ENCODE measurements around the gene CDCA5.

CDCA5 gene

GRCh38 chr11:65071907-65072630 lies 11.8 kb downstream of the CDCA5 start:
- DNase-seq (ENCODE audit: low read depth in 3 of 3) = no peak

GRCh38 chr11:65069217-65069616 lies 14.6 kb downstream of the CDCA5 start:
- DNase-seq (ENCODE audit: low read depth in 3 of 3) = no peak

- no peak for DNase-seq (ENCODE audit: low read depth in 3 of 3)
Observed at GRCh38 chr11:65067446-65067845, 16.4 kb downstream of the CDCA5 start.

- no peak for DNase-seq (ENCODE audit: low read depth in 3 of 3)
Observed at GRCh38 chr11:65066805-65067291, 17.0 kb downstream of the CDCA5 start.

GRCh38 chr11:65066315-65066714 lies 17.5 kb downstream of the CDCA5 start:
- DNase-seq (ENCODE audit: low read depth in 3 of 3) = no peak

- DNase-seq (ENCODE audit: low read depth in 3 of 3) = no peak
Observed at GRCh38 chr11:65065851-65066250, 18.0 kb downstream of the CDCA5 start.

GRCh38 chr11:65064847-65065240 lies 19.0 kb downstream of the CDCA5 start:
- DNase-seq (ENCODE audit: low read depth in 3 of 3) = no peak

- no peak for DNase-seq (ENCODE audit: low read depth in 3 of 3)
Observed at GRCh38 chr11:65063532-65063931, 20.3 kb downstream of the CDCA5 start.

- DNase-seq (ENCODE audit: low read depth in 3 of 3) = no peak
Observed at GRCh38 chr11:65060913-65061408, 22.9 kb downstream of the CDCA5 start.

GRCh38 chr11:65059959-65060824 lies 23.6 kb downstream of the CDCA5 start:
- no peak for DNase-seq (ENCODE audit: low read depth in 3 of 3)

GRCh38 chr11:65059523-65059922 lies 24.3 kb downstream of the CDCA5 start:
- DNase-seq (ENCODE audit: low read depth in 3 of 3) = no peak

GRCh38 chr11:65058419-65059054 lies 25.3 kb downstream of the CDCA5 start, which contains the start of gene NAALADL1:
TSS of gene NAALADL1 (minus strand) at chr11:65058553. CDS start at chr11:65058521, 32 bp downstream.
- no peak for DNase-seq (ENCODE audit: low read depth in 3 of 3)

- no peak for DNase-seq (ENCODE audit: low read depth in 3 of 3)
Observed at GRCh38 chr11:65058012-65058411, 25.8 kb downstream of the CDCA5 start.

GRCh38 chr11:65057526-65057925 lies 26.3 kb downstream of the CDCA5 start:
- DNase-seq (ENCODE audit: low read depth in 3 of 3) = no peak

- no peak for DNase-seq (ENCODE audit: low read depth in 3 of 3)
Observed at GRCh38 chr11:65056999-65057398, 26.8 kb downstream of the CDCA5 start.

GRCh38 chr11:65055538-65055937 lies 28.3 kb downstream of the CDCA5 start:
- no peak for DNase-seq (ENCODE audit: low read depth in 3 of 3)

GRCh38 chr11:65053827-65054508 lies 29.9 kb downstream of the CDCA5 start:
- no peak for DNase-seq (ENCODE audit: low read depth in 3 of 3)

- DNase-seq (ENCODE audit: low read depth in 3 of 3) = no peak
Observed at GRCh38 chr11:65051398-65051858, 32.4 kb downstream of the CDCA5 start.

- DNase-seq (ENCODE audit: low read depth in 3 of 3) = no peak
Observed at GRCh38 chr11:65047581-65048422, 36.0 kb downstream of the CDCA5 start.

GRCh38 chr11:65045728-65046127 lies 38.1 kb downstream of the CDCA5 start:
- no peak for DNase-seq (ENCODE audit: low read depth in 3 of 3)
